Astrocyte (in vitro differentiated cells and primary cell): ENCODE results near the gene CDRT4. TPM values are rescaled to one million over a fixed set of nuclear protein-coding genes. Genes with fewer than 3 reads are reported as not detected.

Experiments
- DNase-seq: peaks from one replicate; pipeline ENCODE4 v3.0.0-alpha.2; 2010; ENCODE audit warnings: low read depth
- FAIRE-seq: peaks from 2 replicates; lab custom pipeline; 2011; peaks lifted over from hg19 to GRCh38; lab: Jason Lieb, UNC
- H2AFZ ChIP-seq: 2 replicates; pipeline ENCODE4 v1.6.0; 2012; ENCODE audit warnings: low read depth, low read length, inconsistent platforms
- H3K27ac ChIP-seq: 2 replicates; pipeline ENCODE4 v1.5.1; 2011; ENCODE audit warnings: low read depth, low read length, inconsistent platforms
- H3K27me3 ChIP-seq: 2 replicates; pipeline ENCODE4 v1.6.0; 2011; ENCODE audit warnings: low read length, inconsistent platforms; ENCODE audit not compliant: insufficient read depth
- H3K36me3 ChIP-seq: 2 replicates; pipeline ENCODE4 v1.5.1; 2011; ENCODE audit warnings: low read length, inconsistent platforms; ENCODE audit not compliant: insufficient read depth
- H3K4me1 ChIP-seq: 2 replicates; pipeline ENCODE4 v1.5.1; 2011; ENCODE audit warnings: low read length, inconsistent platforms; ENCODE audit not compliant: insufficient read depth
- H3K4me2 ChIP-seq: 2 replicates; pipeline ENCODE4 v1.6.0; 2012; ENCODE audit warnings: low read length, inconsistent platforms
- H3K4me3 ChIP-seq: 2 replicates; pipeline ENCODE4 v1.5.1; 2011; ENCODE audit warnings: low read depth, mild to moderate bottlenecking, low read length, inconsistent platforms; ENCODE audit not compliant: insufficient read depth
- H3K79me2 ChIP-seq: 2 replicates; pipeline ENCODE4 v1.6.0; 2012; ENCODE audit warnings: mild to moderate bottlenecking, low read length, inconsistent platforms; ENCODE audit not compliant: insufficient read depth
- H3K9ac ChIP-seq: 2 replicates; pipeline ENCODE4 v1.6.0; 2012; ENCODE audit warnings: mild to moderate bottlenecking, low read length, inconsistent platforms
- H3K9me3 ChIP-seq: 2 replicates; pipeline ENCODE4 v1.5.1; 2012; ENCODE audit warnings: low read depth, mild to moderate bottlenecking, low read length, inconsistent platforms; ENCODE audit not compliant: insufficient read depth
- H4K20me1 ChIP-seq: 2 replicates; pipeline ENCODE4 v1.6.0; 2012; ENCODE audit warnings: low read length, inconsistent platforms; ENCODE audit not compliant: insufficient read depth
- H3K27ac Mint-ChIP-seq: one replicate; pipeline ENCODE4 v1.8.0; 2021; ENCODE audit warnings: mild to moderate bottlenecking, mixed read lengths; ENCODE audit not compliant: unreplicated experiment
- H3K27me3 Mint-ChIP-seq: one replicate; pipeline ENCODE4 v1.8.0; 2021; ENCODE audit warnings: low read depth, mixed read lengths; ENCODE audit not compliant: unreplicated experiment
- H3K36me3 Mint-ChIP-seq: one replicate; pipeline ENCODE4 v1.8.0; 2021; ENCODE audit warnings: low read depth, mixed read lengths; ENCODE audit not compliant: unreplicated experiment
- H3K4me1 Mint-ChIP-seq: one replicate; pipeline ENCODE4 v1.8.0; 2021; ENCODE audit warnings: low read depth, mixed read lengths; ENCODE audit not compliant: unreplicated experiment
- H3K4me3 Mint-ChIP-seq: one replicate; pipeline ENCODE4 v1.8.0; 2021; ENCODE audit warnings: mild to moderate bottlenecking, moderate library complexity, mixed read lengths; ENCODE audit not compliant: unreplicated experiment
- H3K9me3 Mint-ChIP-seq: one replicate; pipeline ENCODE4 v1.8.0; 2021; ENCODE audit warnings: mild to moderate bottlenecking, mixed read lengths; ENCODE audit not compliant: unreplicated experiment
- CTCF ChIP-seq: IDR thresholded peaks from 2 replicates; pipeline ENCODE4 v1.5.1; 2011; ENCODE audit warnings: low read depth, mild to moderate bottlenecking, inconsistent platforms, low read length, moderate library complexity; ENCODE audit not compliant: insufficient read depth
- EZH2 ChIP-seq: IDR thresholded peaks from 2 replicates; pipeline ENCODE4 v1.6.1; 2012; ENCODE audit warnings: mild to moderate bottlenecking, low read length, inconsistent platforms; ENCODE audit not compliant: insufficient read depth
- total RNA-seq: library from RNA; stranded (reverse); gene quantifications from 2 replicates; pipeline ENCODE4 v1.2.1, GENCODE V29; 2021

CDRT4 gene
- total RNA-seq, 1 donor from 2014 or later: 8.8 TPM

DNA sequence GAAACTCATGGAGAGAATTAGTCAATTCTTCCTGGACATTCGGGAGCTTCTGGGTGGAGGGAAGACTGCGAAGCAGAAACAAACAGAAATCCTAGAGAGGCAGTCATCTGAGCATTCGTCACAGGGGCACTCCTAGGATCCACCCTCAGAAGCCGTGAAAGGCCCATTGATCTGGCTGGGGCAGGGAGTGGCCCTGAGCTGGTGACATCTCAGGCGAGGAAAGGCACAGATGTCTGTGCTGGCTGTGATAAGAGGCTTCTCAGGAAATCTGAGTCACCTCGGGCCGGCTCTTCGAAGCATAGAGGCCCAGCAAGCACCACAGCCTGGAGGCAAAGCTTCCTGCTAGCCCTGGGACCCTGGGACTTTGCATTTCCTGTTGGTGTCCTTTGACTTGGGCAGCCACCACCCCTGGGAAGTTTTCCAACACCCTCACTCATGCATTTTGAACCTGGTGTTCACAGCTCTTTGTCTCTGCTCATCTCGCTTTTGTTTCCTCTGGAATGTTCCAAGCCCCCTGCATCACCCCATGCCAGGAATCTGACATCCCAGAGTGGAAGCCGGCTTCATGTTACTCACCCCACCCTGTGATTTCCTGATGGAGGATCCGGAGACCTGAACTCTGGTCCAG is 23.3 kb upstream of the CDRT4 start:
- TF ChIP-seq EZH2 (no peak), CTCF (no peak)
- Histone ChIP-seq H3K36me3 (peaks cover 4% of the 10 kb centered on the region), H3K9ac (peak overlapping the region; percentile 37), H3K27ac (peak overlapping the region; percentile 72), H4K20me1 (no peaks in the 10 kb centered on the region), H3K27me3 (no peaks in the 10 kb centered on the region), H3K4me3 (no peak overlapping the region), H3K9me3 (no peaks in the 10 kb centered on the region), H2AFZ (peak overlapping the region; percentile 60), H3K79me2 (no peaks in the 10 kb centered on the region), H3K4me1 (peaks cover 14% of the 10 kb centered on the region), H3K4me2 (peak overlapping the region; percentile 65)
- Mint-ChIP-seq H3K36me3 (peaks cover 26% of the 10 kb centered on the region), H3K4me1 (peaks cover 17% of the 10 kb centered on the region), H3K4me3 (peak overlapping the region; percentile 42), H3K27me3 (no peaks in the 10 kb centered on the region), H3K27ac (peak overlapping the region; percentile 84), H3K9me3 (peaks cover 2% of the 10 kb centered on the region)
- FAIRE-seq: peak; percentile 67
- DNase-seq: peak; percentile 69

- H3K4me2 ChIP-seq: no peak overlapping the region
- H3K4me1 ChIP-seq: peaks cover 14% of the 10 kb centered on the region
- no peak overlapping the region for H3K27ac ChIP-seq
- no peaks in the 10 kb centered on the region for H3K79me2 ChIP-seq
- Mint-ChIP-seq H3K27me3 (no peaks in the 10 kb centered on the region), H3K9me3 (peaks cover 2% of the 10 kb centered on the region), H3K4me3 (no peak overlapping the region), H3K36me3 (peaks cover 22% of the 10 kb centered on the region), H3K27ac (no peak overlapping the region), H3K4me1 (peaks cover 17% of the 10 kb centered on the region)
- H3K27me3 ChIP-seq: no peaks in the 10 kb centered on the region
- TF ChIP-seq CTCF (no peak), EZH2 (no peak)
- FAIRE-seq (no peak), DNase-seq (no peak)
- H3K36me3 ChIP-seq: peaks cover 4% of the 10 kb centered on the region
- H3K9me3 ChIP-seq: no peaks in the 10 kb centered on the region
- H2AFZ ChIP-seq: no peak overlapping the region
- no peak overlapping the region for H3K9ac ChIP-seq
- H4K20me1 ChIP-seq: no peaks in the 10 kb centered on the region
- no peak overlapping the region for H3K4me3 ChIP-seq
Measured at GRCh38 chr17:15488557-15488956, 21.1 kb upstream of the CDRT4 start.

GRCh38 chr17:15485045-15485444 is 17.6 kb upstream of the CDRT4 start:
- Histone ChIP-seq H3K4me3 (no peak overlapping the region), H3K4me1 (peaks cover under 1% of the 10 kb centered on the region), H3K9ac (no peak overlapping the region), H3K27ac (no peak overlapping the region), H4K20me1 (no peaks in the 10 kb centered on the region), H3K27me3 (no peaks in the 10 kb centered on the region), H3K36me3 (peaks cover 4% of the 10 kb centered on the region), H2AFZ (no peak overlapping the region), H3K9me3 (no peaks in the 10 kb centered on the region), H3K79me2 (no peaks in the 10 kb centered on the region), H3K4me2 (no peak overlapping the region)
- H3K27me3 Mint-ChIP-seq: no peaks in the 10 kb centered on the region
- peaks cover 16% of the 10 kb centered on the region for H3K36me3 Mint-ChIP-seq
- peaks cover under 1% of the 10 kb centered on the region for H3K4me1 Mint-ChIP-seq
- peaks cover 2% of the 10 kb centered on the region for H3K9me3 Mint-ChIP-seq
- DNase-seq: no peak
- no peak overlapping the region for H3K27ac Mint-ChIP-seq
- TF ChIP-seq EZH2 (no peak), CTCF (no peak)
- no peak overlapping the region for H3K4me3 Mint-ChIP-seq
- FAIRE-seq: no peak
